ENCODE results near the gene CD7.
A peak's percentile ranks its signal among the peaks of the same experiment; 100 is the strongest.

The CD7 gene

DNA sequence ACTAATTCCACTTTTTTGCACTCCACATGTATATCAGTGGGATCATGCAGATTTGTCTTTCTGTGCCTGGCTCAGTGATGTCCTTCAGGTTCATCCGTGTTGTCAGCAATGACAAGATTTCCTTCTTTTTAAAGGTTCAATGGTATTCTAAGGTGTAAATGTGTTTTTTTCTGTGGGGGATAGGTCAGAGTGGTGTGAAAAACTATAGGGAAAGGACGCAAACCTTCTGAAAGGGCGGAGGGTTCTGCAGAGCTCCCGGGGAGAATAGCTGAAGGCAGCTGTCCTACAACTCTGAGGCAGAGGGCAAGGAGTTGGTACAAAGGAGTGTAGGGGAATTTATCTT, 22.0 kb downstream of the CD7 start:
- H3K9me3 ChIP-seq (ENCODE audit: insufficient read depth, low read length): no peaks in the 10 kb centered on the region
- no peaks in the 10 kb centered on the region for H3K27me3 ChIP-seq (ENCODE audit: low read length)
- TF ChIP-seq CTCF (IDR thresholded peaks at IDR 0.05; ENCODE audit: insufficient read depth, low read length, poor library complexity, severe bottlenecking) (no peak), EZH2phosphoT487 (conservative IDR thresholded peaks at IDR 0.05; ENCODE audit: low read length) (no peak)
- H3K4me2 ChIP-seq (ENCODE audit: low read depth, low read length, poor library complexity, severe bottlenecking): no peak overlapping the region
- no peaks in the 10 kb centered on the region for H4K20me1 ChIP-seq (ENCODE audit: low read depth, low read length)
- no peak overlapping the region for H3K27ac ChIP-seq (ENCODE audit: low read depth, low read length)
- H3K4me3 ChIP-seq (ENCODE audit: insufficient read depth, low read length, poor library complexity, severe bottlenecking): no peak overlapping the region
- H2AFZ ChIP-seq (ENCODE audit: low read depth, low read length, severe bottlenecking): no peak overlapping the region
- no peaks in the 10 kb centered on the region for H3K36me3 ChIP-seq (ENCODE audit: low read length)
- no peaks in the 10 kb centered on the region for H3K9me2 ChIP-seq (replicated peaks; ENCODE audit: insufficient read depth, low read length)
- H3K9ac ChIP-seq (ENCODE audit: low read length): no peak overlapping the region
- peaks cover 16% of the 10 kb centered on the region for H3F3A ChIP-seq (ENCODE audit: insufficient read depth)
- no peaks in the 10 kb centered on the region for H3K79me2 ChIP-seq (ENCODE audit: insufficient read depth, low read length)

DNA sequence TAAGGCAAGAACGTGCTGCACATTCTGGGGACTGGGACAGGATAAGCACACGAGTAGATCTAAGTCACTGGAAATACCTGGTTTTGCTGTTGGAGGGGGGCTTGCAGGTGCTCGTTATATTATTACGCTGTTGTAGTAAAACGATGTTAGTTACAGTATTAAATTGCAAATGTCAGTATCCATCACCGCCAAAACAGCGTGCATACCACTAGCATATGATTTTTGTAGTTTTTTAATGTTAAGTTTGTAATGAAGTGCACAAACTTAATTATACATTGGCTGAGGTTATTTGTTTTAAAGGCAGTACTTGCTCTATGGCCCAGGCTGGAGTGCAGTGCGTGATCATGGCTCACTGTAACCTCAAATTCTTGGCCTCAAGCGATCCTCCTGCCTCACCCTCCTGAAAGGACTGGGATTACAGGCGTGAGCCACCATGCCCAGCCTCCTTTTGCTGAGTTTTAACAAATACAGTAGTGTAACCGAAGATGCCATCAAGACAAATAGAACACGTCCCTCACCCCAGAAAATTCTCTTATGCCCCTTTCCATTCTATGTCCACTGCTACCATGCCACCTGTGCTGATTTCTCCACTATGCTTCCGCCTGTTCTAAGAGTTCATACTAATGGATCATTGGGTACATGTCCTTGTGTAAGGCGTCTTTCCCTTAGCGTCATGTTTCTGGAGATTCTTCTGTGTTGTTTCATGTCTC, 23.2 kb downstream of the CD7 start:
- no peak overlapping the region for H3K9ac ChIP-seq (ENCODE audit: low read length)
- H3K27me3 ChIP-seq (ENCODE audit: low read length): no peaks in the 10 kb centered on the region
- no peak overlapping the region for H3K4me2 ChIP-seq (ENCODE audit: low read depth, low read length, poor library complexity, severe bottlenecking)
- peaks cover 16% of the 10 kb centered on the region for H3F3A ChIP-seq (ENCODE audit: insufficient read depth)
- H3K27ac ChIP-seq (ENCODE audit: low read depth, low read length): no peak overlapping the region
- H3K9me2 ChIP-seq (replicated peaks; ENCODE audit: insufficient read depth, low read length): no peaks in the 10 kb centered on the region
- no peaks in the 10 kb centered on the region for H3K36me3 ChIP-seq (ENCODE audit: low read length)
- H2AFZ ChIP-seq (ENCODE audit: low read depth, low read length, severe bottlenecking): no peak overlapping the region
- no peaks in the 10 kb centered on the region for H3K79me2 ChIP-seq (ENCODE audit: insufficient read depth, low read length)
- no peaks in the 10 kb centered on the region for H4K20me1 ChIP-seq (ENCODE audit: low read depth, low read length)
- no peak overlapping the region for H3K4me3 ChIP-seq (ENCODE audit: insufficient read depth, low read length, poor library complexity, severe bottlenecking)
- TF ChIP-seq CTCF (IDR thresholded peaks at IDR 0.05; ENCODE audit: insufficient read depth, low read length, poor library complexity, severe bottlenecking) (no peak), EZH2phosphoT487 (conservative IDR thresholded peaks at IDR 0.05; ENCODE audit: low read length) (no peak)
- no peaks in the 10 kb centered on the region for H3K9me3 ChIP-seq (ENCODE audit: insufficient read depth, low read length)

GRCh38 chr17:82292251-82293154, 24.9 kb downstream of the CD7 start:
- peak overlapping the region; percentile 75 for H2AFZ ChIP-seq (ENCODE audit: low read depth, low read length, severe bottlenecking)
- H3K9me2 ChIP-seq (replicated peaks; ENCODE audit: insufficient read depth, low read length): no peaks in the 10 kb centered on the region
- no peaks in the 10 kb centered on the region for H3K9me3 ChIP-seq (ENCODE audit: insufficient read depth, low read length)
- H3K4me3 ChIP-seq (ENCODE audit: insufficient read depth, low read length, poor library complexity, severe bottlenecking): peak overlapping the region; percentile 87
- no peak for TF ChIP-seq EZH2phosphoT487 (conservative IDR thresholded peaks at IDR 0.05; ENCODE audit: low read length)
- TF ChIP-seq CTCF (IDR thresholded peaks at IDR 0.05; ENCODE audit: insufficient read depth, low read length, poor library complexity, severe bottlenecking): no peak
- peak overlapping the region; percentile 71 for H3K4me2 ChIP-seq (ENCODE audit: low read depth, low read length, poor library complexity, severe bottlenecking)
- H3K79me2 ChIP-seq (ENCODE audit: insufficient read depth, low read length): no peaks in the 10 kb centered on the region
- H3K27ac ChIP-seq (ENCODE audit: low read depth, low read length): peak overlapping the region; percentile 61
- H3K27me3 ChIP-seq (ENCODE audit: low read length): no peaks in the 10 kb centered on the region
- no peaks in the 10 kb centered on the region for H4K20me1 ChIP-seq (ENCODE audit: low read depth, low read length)
- peaks cover 16% of the 10 kb centered on the region for H3F3A ChIP-seq (ENCODE audit: insufficient read depth)
- no peaks in the 10 kb centered on the region for H3K36me3 ChIP-seq (ENCODE audit: low read length)
- H3K9ac ChIP-seq (ENCODE audit: low read length): peak overlapping the region; percentile 88

All from SU-DHL-6 (cell line).